IMR-90 (cell line): ENCODE measurements around the gene SNRK. TPM values are rescaled to one million over a fixed set of nuclear protein-coding genes. Genes with fewer than 3 reads are reported as not detected.

ENCODE experiments used
- ATAC-seq: fragments of 200-7000 bp; cut with Tn5 transposase; 2 replicates; pipeline ENCODE4 v1.9.1; 2020; ENCODE audit warnings: low read depth, mild to moderate bottlenecking, moderate library complexity
- BruUV-seq: library from RNA; stranded (reverse); fragments of 400-500 nt; replicated peaks from 2 replicates; lab custom pipeline; 2021; lab: Mats Ljungman, UMichigan
- CTCF ChIA-PET: fragments of 300-600 bp; formaldehyde crosslinking; extraction: SDS; loops from one replicate; lab custom pipeline; 2021; ENCODE audit warnings: antibody characterized with exemption; lab: Yijun Ruan, JAX
- POLR2A ChIA-PET: fragments of 300-600 bp; sonication (Branson Sonifier 250); formaldehyde crosslinking; loops from one replicate; lab custom pipeline; 2022; ENCODE audit warnings: antibody characterized with exemption; ENCODE audit not compliant: unreplicated experiment; lab: Charles Lee
- DNase-seq: peaks from one replicate; pipeline ENCODE4 v3.0.0; 2013
- H2AFZ ChIP-seq: replicated peaks from 2 replicates; pipeline ENCODE3; 2013; ENCODE audit warnings: low read length, mild to moderate bottlenecking; ENCODE audit not compliant: poor library complexity
- H2AK5ac ChIP-seq: 2 replicates; pipeline ENCODE4 v1.6.1; 2013; ENCODE audit warnings: low read depth, low read length, inconsistent platforms
- H2AK9ac ChIP-seq: replicated peaks from 2 replicates; pipeline ENCODE3; 2013; ENCODE audit warnings: mild to moderate bottlenecking, low read depth, low read length, moderate library complexity; ENCODE audit not compliant: poor library complexity
- H2BK120ac ChIP-seq: 2 replicates; pipeline ENCODE4 v1.6.1; 2013; ENCODE audit warnings: low read depth, low read length, inconsistent platforms
- H2BK15ac ChIP-seq: 3 replicates; pipeline ENCODE4 v1.6.1; 2013; ENCODE audit warnings: low read depth, low read length, inconsistent platforms
- H2BK20ac ChIP-seq: 2 replicates; pipeline ENCODE4 v1.6.1; 2013; ENCODE audit warnings: low read depth, mild to moderate bottlenecking, inconsistent platforms, low read length, moderate library complexity
- H2BK5ac ChIP-seq: 2 replicates; pipeline ENCODE4 v1.6.1; 2013; ENCODE audit warnings: mild to moderate bottlenecking, low read depth, low read length, inconsistent platforms; ENCODE audit not compliant: poor library complexity, severe bottlenecking
- H3K14ac ChIP-seq: replicated peaks from 2 replicates; pipeline ENCODE4 v1.6.1; 2013; ENCODE audit warnings: low read depth, low read length, inconsistent platforms
- H3K18ac ChIP-seq: 2 replicates; pipeline ENCODE4 v1.6.1; 2013; ENCODE audit warnings: low read depth, low read length, control low read depth
- H3K23ac ChIP-seq: 2 replicates; pipeline ENCODE4 v1.6.1; 2013; ENCODE audit warnings: low read depth, low read length, inconsistent platforms
- H3K27ac ChIP-seq: 2 replicates; pipeline ENCODE4 v1.5.1; 2013; ENCODE audit warnings: mild to moderate bottlenecking, control low read depth, low read length; ENCODE audit not compliant: insufficient read depth
- H3K27me3 ChIP-seq: 2 replicates; pipeline ENCODE4 v1.6.1; 2013; ENCODE audit warnings: low read length; ENCODE audit not compliant: control insufficient read depth, insufficient read depth
- H3K36me3 ChIP-seq: 2 replicates; pipeline ENCODE4 v1.6.1; 2013; ENCODE audit warnings: low read length, mixed read lengths; ENCODE audit not compliant: control insufficient read depth, insufficient read depth
- H3K4ac ChIP-seq: 2 replicates; pipeline ENCODE4 v1.6.1; 2013; ENCODE audit warnings: low read depth, low read length, inconsistent platforms
- H3K4me1 ChIP-seq: 2 replicates; pipeline ENCODE4 v1.6.1; 2013; ENCODE audit warnings: low read length, mixed read lengths; ENCODE audit not compliant: control insufficient read depth, insufficient read depth
- H3K4me2 ChIP-seq: 2 replicates; pipeline ENCODE4 v1.6.1; 2013; ENCODE audit warnings: low read depth, mild to moderate bottlenecking, control low read depth, low read length, moderate library complexity
- H3K4me3 ChIP-seq: 2 replicates; pipeline ENCODE4 v1.5.1; 2013; ENCODE audit warnings: low read depth, mild to moderate bottlenecking, control low read depth, low read length, moderate library complexity; ENCODE audit not compliant: insufficient read depth
- H3K56ac ChIP-seq: 2 replicates; pipeline ENCODE4 v1.6.1; 2013; ENCODE audit warnings: low read length, inconsistent platforms; ENCODE audit not compliant: insufficient read depth; ENCODE audit errors: extremely low read depth
- H3K79me1 ChIP-seq, 2 experiments: 2 replicates each; pipeline ENCODE4 v1.6.1; 2013; ENCODE audit warnings: low read length in 2 of 2, inconsistent platforms in 1 of 2, low read depth in 1 of 2
- H3K9ac ChIP-seq: 2 replicates; pipeline ENCODE4 v1.6.1; 2013; ENCODE audit warnings: low read depth, low read length, control low read depth
- H3K9me1 ChIP-seq: 2 replicates; pipeline ENCODE4 v1.6.1; 2013; ENCODE audit warnings: low read length, inconsistent platforms; ENCODE audit not compliant: insufficient read depth
- H3K9me3 ChIP-seq: 2 replicates; pipeline ENCODE4 v1.6.1; 2013; ENCODE audit warnings: low read length; ENCODE audit not compliant: control insufficient read depth, insufficient read depth
- H4K20me1 ChIP-seq: 2 replicates; pipeline ENCODE4 v1.6.1; 2013; ENCODE audit warnings: low read length, inconsistent platforms; ENCODE audit not compliant: insufficient read depth
- H4K5ac ChIP-seq: 2 replicates; pipeline ENCODE4 v1.6.1; 2013; ENCODE audit warnings: mild to moderate bottlenecking, low read depth, low read length, control low read depth
- H4K8ac ChIP-seq, 2 experiments: 2 replicates each; pipeline ENCODE4 v1.6.1; 2013; ENCODE audit warnings: low read depth in 2 of 2, low read length in 2 of 2, control low read depth in 1 of 2, inconsistent platforms in 1 of 2
- H4K91ac ChIP-seq: 2 replicates; pipeline ENCODE4 v1.6.1; 2013; ENCODE audit warnings: low read depth, low read length, inconsistent platforms; ENCODE audit not compliant: insufficient read depth
- CEBPB ChIP-seq: IDR thresholded peaks from 2 replicates; pipeline ENCODE4 v1.6.1; 2012; ENCODE audit warnings: low read depth, low read length, improper control_type of control experiment
- CTCF ChIP-seq: conservative IDR thresholded peaks from 2 replicates; pipeline ENCODE4 v1.5.1; 2012; ENCODE audit warnings: mild to moderate bottlenecking, low read depth, low read length, improper control_type of control experiment
- ELK1 ChIP-seq: fragments of 150-350 bp; IDR thresholded peaks from 2 replicates; pipeline ENCODE4 v1.6.1; 2016; ENCODE audit warnings: low read depth, mild to moderate bottlenecking, low read length, moderate library complexity, borderline replicate concordance
- RAD21 ChIP-seq: IDR thresholded peaks from 2 replicates; pipeline ENCODE4 v1.6.1; 2012; ENCODE audit warnings: low read length, improper control_type of control experiment
- RFX5 ChIP-seq: IDR thresholded peaks from 2 replicates; pipeline ENCODE4 v1.8.0; 2012; ENCODE audit warnings: low read depth, mild to moderate bottlenecking, low read length, moderate library complexity
- SMC3 ChIP-seq: fragments of 150-350 bp; IDR thresholded peaks from 2 replicates; pipeline ENCODE4 v1.6.1; 2016; ENCODE audit warnings: low read depth, mild to moderate bottlenecking, antibody characterized with exemption, low read length, moderate library complexity
- WGBS, 2 experiments: methylation state at CpG; one replicate each; pipeline versions ENCODE4 v1.1.5 to v1.1.7; 2013; ENCODE audit warnings: missing lambda C conversion rate in 2 of 2; ENCODE audit not compliant: insufficient read length in 1 of 2; ENCODE audit errors: extremely low coverage in 2 of 2; 5-methylcytosine and 5-hydroxymethylcytosine counted together
- dilution Hi-C: fragments of 300-500 bp; cut with HindIII; formaldehyde crosslinking; loops from one replicate; pipeline ENCODE4 v1.14.3; 2018; ENCODE audit warnings: low sequenced_read_pairs; ENCODE audit not compliant: unreplicated experiment
- in situ Hi-C: fragments of 300-500 bp; cut with MboI; formaldehyde crosslinking; loops from 3 replicates; pipeline ENCODE4 v1.14.3; 2019; ENCODE audit warnings: low sequenced_read_pairs, inconsistent platforms, mixed read lengths
- intact Hi-C: fragments of 100-400 bp; cut with micrococcal nuclease; formaldehyde crosslinking; loops from 2 replicates; pipeline ENCODE4 v1.10.0; 2022
- polyA plus RNA-seq, 3 experiments: library from polyadenylated mRNA; depleted of rRNA; stranded (reverse); fragments of >200 nt; gene quantifications; 2 replicates each; pipeline ENCODE4 v1.2.3, GENCODE V29; 2012; ENCODE audit warnings: low replicate concordance in 1 of 3
- total RNA-seq: library from RNA; depleted of rRNA; stranded (reverse); fragments of >200 nt; gene quantifications from 2 replicates; pipeline ENCODE4 v1.2.3, GENCODE V29; 2012

Gene SNRK
- total and polyA plus RNA-seq, 2 of the 4 experiments (the other 2 are of a cell fraction), result 4.7 to 23.1 TPM

- Histone ChIP-seq H3K79me1 (peaks cover 14 to 44% of the 10 kb centered on the region in 2 experiments), H4K5ac (no peak overlapping the region), H3K4me2 (no peak overlapping the region), H4K8ac (no peak overlapping the region), H3K27ac (no peak overlapping the region), H2AK9ac (no peak overlapping the region), H3K4ac (no peak overlapping the region), H3K18ac (no peak overlapping the region), H2AFZ (no peak overlapping the region), H2BK120ac (no peak overlapping the region), H3K9me3 (peaks cover 5% of the 10 kb centered on the region), H3K36me3 (peaks cover 43% of the 10 kb centered on the region), H4K91ac (no peak overlapping the region), H3K23ac (no peak overlapping the region), H3K9me1 (peaks cover 6% of the 10 kb centered on the region; the same call in 1 of the 2 replicates), H2AK5ac (no peak overlapping the region), H3K4me3 (no peak overlapping the region), H3K9ac (no peak overlapping the region), H2BK15ac (no peak overlapping the region), H2BK5ac (no peak overlapping the region), H3K4me1 (peaks cover 2% of the 10 kb centered on the region), H2BK20ac (no peak overlapping the region), H4K20me1 (no peaks in the 10 kb centered on the region; the same call in 1 of the 2 replicates), H3K14ac (no peak overlapping the region), H3K27me3 (no peaks in the 10 kb centered on the region), H3K56ac (no peak overlapping the region)
- dilution Hi-C loops (no loop called here), intact Hi-C loops (no loop called here), in situ Hi-C loops (no loop called here)
- ChIA-PET POLR2A (no interaction called here), CTCF (no interaction called here)
- WGBS, 2 experiments, result no CpG with 5 or more reads among the region's 4 CpGs
- no peak for ATAC-seq
- no TSS peak for BruUV-seq
- no peak for DNase-seq
- no peak for TF ChIP-seq SMC3
- TF ChIP-seq CEBPB, result no peak
- TF ChIP-seq RFX5, result no peak
- TF ChIP-seq RAD21, result no peak
- TF ChIP-seq CTCF, result no peak
- TF ChIP-seq ELK1, result no peak
Measured at GRCh38 chr3:43343185-43343584, 56.8 kb downstream of the SNRK start.
